KOPT-K1 (cell line): ENCODE data around the gene OR4E2.

Experiments used
- H3K27ac ChIP-seq: fragments of 200-600 bp; sonication (generic); 2 replicates; pipeline ENCODE4 v1.5.1; 2016; ENCODE audit warnings: antibody characterized with exemption, mild to moderate bottlenecking, low read depth, low read length; ENCODE audit not compliant: poor library complexity, severe bottlenecking
- H3K36me3 ChIP-seq: fragments of 200-600 bp; sonication (generic); 2 replicates; pipeline ENCODE4 v1.5.1; 2017; ENCODE audit warnings: antibody characterized with exemption, mild to moderate bottlenecking, low read length, moderate library complexity; ENCODE audit not compliant: insufficient read depth
- H3K9me3 ChIP-seq: fragments of 200-600 bp; sonication (generic); 2 replicates; pipeline ENCODE4 v1.5.1; 2017; ENCODE audit warnings: antibody characterized with exemption, low read length, mild to moderate bottlenecking; ENCODE audit not compliant: insufficient read depth, poor library complexity, severe bottlenecking

OR4E2 gene

DNA sequence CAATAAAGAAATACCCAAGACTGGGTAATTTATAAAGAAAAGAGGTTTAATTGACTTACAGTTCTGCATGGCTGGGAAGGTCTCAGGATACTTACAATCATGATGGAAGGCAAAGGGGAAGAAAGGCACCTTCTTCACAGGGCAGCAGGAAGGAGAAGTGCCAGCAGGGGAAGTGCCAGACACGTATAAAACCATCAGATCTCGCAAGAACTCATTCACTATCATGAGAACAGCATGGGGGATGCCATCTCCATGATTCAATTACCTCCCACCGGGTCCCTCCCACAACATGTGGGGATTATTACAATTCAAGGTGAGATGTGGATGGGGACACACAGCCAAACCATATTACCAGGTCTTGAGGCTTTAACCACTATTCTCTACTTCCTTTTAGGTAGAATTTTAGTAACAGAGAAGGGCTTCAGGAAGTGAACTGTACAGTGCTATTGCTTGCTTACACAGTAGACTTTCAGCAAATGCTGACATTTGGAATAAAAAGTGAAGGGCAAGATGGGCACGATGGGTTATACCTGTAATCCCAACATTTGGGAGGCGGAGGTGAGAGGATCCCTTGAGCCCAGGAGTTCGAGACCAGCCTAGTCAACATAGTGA, 60.8 kb downstream of the OR4E2 start:
- Histone ChIP-seq H3K9me3 (no peaks in the 10 kb centered on the region), H3K36me3 (no peaks in the 10 kb centered on the region), H3K27ac (no peak overlapping the region)
